Right atrium auricular region (tissue), 2 donors: Measurements from ENCODE around the gene RERE. TPM values are rescaled to one million over a fixed set of nuclear protein-coding genes. Genes with fewer than 3 reads are reported as not detected.

Experiments used
- DNase-seq: peaks from one replicate; pipeline ENCODE4 v3.0.0-alpha.2; 2019; ENCODE audit warnings: low spot score
- H3K27ac ChIP-seq, 2 donors: fragments of 200-600 bp; sonication (generic); 1 replicate in 1 of 2; 2 replicates in 1 of 2; pipeline ENCODE4 v1.5.1; 2016 to 2019
- H3K27me3 ChIP-seq, 2 donors: fragments of 200-600 bp; sonication (generic); one replicate each; pipeline versions ENCODE4 v1.5.1 to v1.6.0; 2017 to 2019
- H3K36me3 ChIP-seq: fragments of 200-600 bp; sonication (generic); one replicate; pipeline ENCODE4 v1.5.1; 2016
- H3K4me1 ChIP-seq, 2 donors: fragments of 200-600 bp; sonication (generic); one replicate each; pipeline versions ENCODE4 v1.5.1 to v1.6.0; 2017 to 2019
- H3K4me3 ChIP-seq, 2 donors: fragments of 200-600 bp; sonication (generic); 1 replicate in 1 of 2; 2 replicates in 1 of 2; pipeline ENCODE4 v1.5.1; 2017 to 2019; ENCODE audit warnings: mild to moderate bottlenecking in 1 of 2, moderate library complexity in 1 of 2
- H3K9me3 ChIP-seq, 2 donors: fragments of 200-600 bp; sonication (generic); one replicate each; pipeline ENCODE4 v1.5.1; 2019
- CTCF ChIP-seq, 2 donors: fragments of 200-600 bp; sonication (generic); IDR thresholded peaks; one replicate each; pipeline ENCODE4 v1.5.1; 2019; ENCODE audit warnings: antibody characterized with exemption in 2 of 2
- total RNA-seq, 2 donors: library from RNA; depleted of rRNA; stranded (reverse); fragments of >200 nt; gene quantifications; one replicate each; pipeline ENCODE4 v1.1.0, GENCODE V29; 2016

Gene RERE
- total RNA-seq, 2 donors from 2014 or later, result 99.8 to 125 TPM

- Histone ChIP-seq H3K9me3 (no peaks in the 10 kb centered on the region), H3K4me3 (no peak overlapping the region), H3K4me1 (peaks cover 0 to 27% of the 10 kb centered on the region in 2 donors), H3K27ac (peak overlapping the region; percentile 11 to 13), H3K27me3 (no peaks in the 10 kb centered on the region), H3K36me3 (no peaks in the 10 kb centered on the region)
- no peak for DNase-seq
- no peak for TF ChIP-seq CTCF (IDR thresholded peaks at IDR 0.05)
These were observed 300.5 kb downstream of the RERE start for GRCh38 chr1:8516793-8517556.

- no peak overlapping the region for H3K4me3 ChIP-seq
- TF ChIP-seq CTCF (IDR thresholded peaks at IDR 0.05), result no peak
- no peaks in the 10 kb centered on the region for H3K27me3 ChIP-seq
- H3K4me1 ChIP-seq, result peaks cover 0 to 31% of the 10 kb centered on the region in 2 donors
- DNase-seq, result no peak
- H3K36me3 ChIP-seq, result no peaks in the 10 kb centered on the region
- no peaks in the 10 kb centered on the region for H3K9me3 ChIP-seq
- peak overlapping the region in 1 of 2 donors; percentile 11 for H3K27ac ChIP-seq
These were observed 301.1 kb downstream of the RERE start for GRCh38 chr1:8516278-8516777.

- no peak for TF ChIP-seq CTCF (IDR thresholded peaks at IDR 0.05)
- Histone ChIP-seq H3K4me1 (peaks cover 0 to 37% of the 10 kb centered on the region in 2 donors), H3K27ac (no peak overlapping the region), H3K27me3 (no peaks in the 10 kb centered on the region), H3K9me3 (no peaks in the 10 kb centered on the region), H3K36me3 (no peaks in the 10 kb centered on the region), H3K4me3 (no peak overlapping the region)
- no peak for DNase-seq
These were observed 304.9 kb downstream of the RERE start for GRCh38 chr1:8512504-8512903.

- peak overlapping the region; percentile 69 to 73 for H3K27ac ChIP-seq
- no peaks in the 10 kb centered on the region for H3K9me3 ChIP-seq
- peaks cover 8% of the 10 kb centered on the region for H3K36me3 ChIP-seq
- DNase-seq, result peak; percentile 73
- TF ChIP-seq CTCF (IDR thresholded peaks at IDR 0.05), result no peak
- no peak overlapping the region for H3K4me3 ChIP-seq
- H3K27me3 ChIP-seq, result no peaks in the 10 kb centered on the region
- H3K4me1 ChIP-seq, result peaks cover 0 to 24% of the 10 kb centered on the region in 2 donors
These were observed 307.2 kb downstream of the RERE start for GRCh38 chr1:8510041-8510823.

GRCh38 chr1:8509579-8509978, 307.9 kb downstream of the RERE start:
- Histone ChIP-seq H3K27ac (peak overlapping the region; percentile 69 to 73), H3K4me1 (peaks cover 0 to 24% of the 10 kb centered on the region in 2 donors), H3K36me3 (peaks cover 8% of the 10 kb centered on the region), H3K9me3 (no peaks in the 10 kb centered on the region), H3K4me3 (no peak overlapping the region), H3K27me3 (no peaks in the 10 kb centered on the region)
- DNase-seq, result no peak
- TF ChIP-seq CTCF (IDR thresholded peaks at IDR 0.05), result no peak
